ENCODE data around the gene SLC23A2.

DNA sequence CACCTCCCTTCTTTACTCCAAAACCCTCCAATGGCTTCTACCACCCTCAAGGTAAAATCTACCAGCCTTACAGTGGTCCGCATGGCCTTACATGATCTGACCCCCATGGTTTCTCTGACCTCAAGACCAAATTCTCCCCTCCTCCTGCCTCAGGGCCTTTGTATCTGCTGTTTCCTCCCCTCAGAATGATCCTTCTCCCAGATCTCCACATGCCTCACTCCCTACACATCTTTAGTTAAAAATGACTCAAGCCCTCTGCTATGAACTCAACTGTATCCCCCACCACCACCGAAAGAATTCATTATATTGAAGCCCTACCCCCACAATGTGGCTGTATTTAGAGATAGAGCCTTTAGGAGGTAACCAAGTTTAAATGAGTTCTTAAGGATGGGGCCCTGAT, 4.1 kb downstream of the SLC23A2 start:
- no peak for TF ChIP-seq EZH2 (IDR thresholded peaks at IDR 0.05)
- no peak for TF ChIP-seq POLR2AphosphoS5 (IDR thresholded peaks at IDR 0.05; ENCODE audit: borderline replicate concordance, low read depth, low read length)
- TF ChIP-seq FOXP2 (optimal IDR thresholded peaks at IDR 0.05; ENCODE audit: control extremely low read depth, extremely low read length, insufficient read depth) = no peak

Measured in SK-N-MC (cell line).